ENCODE results near the gene CLEC1B. TPM values are rescaled to one million over a fixed set of nuclear protein-coding genes. Genes with fewer than 3 reads are reported as not detected.

CLEC1B gene
- total RNA-seq, 3 donors from 2014 or later, result not detected

GRCh38 chr12:10021342-10021741 is 22.4 kb upstream of the CLEC1B start:
- Histone ChIP-seq H3K27ac (no peak overlapping the region), H3K4me3 (no peak overlapping the region), H3K27me3 (no peaks in the 10 kb centered on the region), H3K4me1 (no peaks in the 10 kb centered on the region), H3K9me3 (no peaks in the 10 kb centered on the region), H3K36me3 (no peaks in the 10 kb centered on the region)
- no peak for DNase-seq (ENCODE audit: low spot score in 2 of 2)
- intact Hi-C loops (cut with DNase I; ENCODE audit: low total_unique reads), result no loop called here
- TF ChIP-seq POLR2AphosphoS5 (IDR thresholded peaks at IDR 0.05) (no peak), CTCF (IDR thresholded peaks at IDR 0.05) (no peak), POLR2A (IDR thresholded peaks at IDR 0.05) (no peak)

- no peaks in the 10 kb centered on the region for H3K4me1 ChIP-seq
- TF ChIP-seq POLR2A (IDR thresholded peaks at IDR 0.05) (no peak), POLR2AphosphoS5 (IDR thresholded peaks at IDR 0.05) (no peak), CTCF (IDR thresholded peaks at IDR 0.05) (no peak)
- no peak overlapping the region for H3K27ac ChIP-seq
- no peak for DNase-seq (ENCODE audit: low spot score in 2 of 2)
- H3K27me3 ChIP-seq, result no peaks in the 10 kb centered on the region
- H3K36me3 ChIP-seq, result no peaks in the 10 kb centered on the region
- no peaks in the 10 kb centered on the region for H3K9me3 ChIP-seq
- no peak overlapping the region for H3K4me3 ChIP-seq
- intact Hi-C loops (cut with DNase I; ENCODE audit: low total_unique reads), result no loop called here
These were observed 19.5 kb upstream of the CLEC1B start for GRCh38 chr12:10018386-10018785.

- Histone ChIP-seq H3K27ac (no peak overlapping the region), H3K36me3 (no peaks in the 10 kb centered on the region), H3K27me3 (no peaks in the 10 kb centered on the region), H3K9me3 (no peaks in the 10 kb centered on the region), H3K4me3 (no peak overlapping the region), H3K4me1 (no peaks in the 10 kb centered on the region)
- intact Hi-C loops (cut with DNase I; ENCODE audit: low total_unique reads), result no loop called here
- no peak for DNase-seq (ENCODE audit: low spot score in 2 of 2)
- no peak for TF ChIP-seq POLR2A (IDR thresholded peaks at IDR 0.05)
These were observed 18.0 kb upstream of the CLEC1B start for GRCh38 chr12:10016881-10017280.

GRCh38 chr12:10015450-10015849 is 16.5 kb upstream of the CLEC1B start:
- H3K27ac ChIP-seq, result no peak overlapping the region
- H3K9me3 ChIP-seq, result no peaks in the 10 kb centered on the region
- no peaks in the 10 kb centered on the region for H3K36me3 ChIP-seq
- TF ChIP-seq POLR2A (IDR thresholded peaks at IDR 0.05) (no peak), POLR2AphosphoS5 (IDR thresholded peaks at IDR 0.05) (no peak), CTCF (IDR thresholded peaks at IDR 0.05) (no peak)
- H3K4me3 ChIP-seq, result no peak overlapping the region
- intact Hi-C loops (cut with DNase I; ENCODE audit: low total_unique reads), result no loop called here
- H3K4me1 ChIP-seq, result no peaks in the 10 kb centered on the region
- peaks cover 0 to 3% of the 10 kb centered on the region in 2 donors for H3K27me3 ChIP-seq
- no peak for DNase-seq (ENCODE audit: low spot score in 2 of 2)

GRCh38 chr12:10012630-10013330 is 13.9 kb upstream of the CLEC1B start:
- no peak overlapping the region for H3K27ac ChIP-seq
- H3K4me3 ChIP-seq, result no peak overlapping the region
- DNase-seq (ENCODE audit: low spot score in 2 of 2), result no peak
- TF ChIP-seq CTCF (IDR thresholded peaks at IDR 0.05) (no peak), POLR2A (IDR thresholded peaks at IDR 0.05) (no peak), POLR2AphosphoS5 (IDR thresholded peaks at IDR 0.05) (no peak)
- peaks cover 0 to 3% of the 10 kb centered on the region in 2 donors for H3K27me3 ChIP-seq
- H3K36me3 ChIP-seq, result no peaks in the 10 kb centered on the region
- H3K9me3 ChIP-seq, result no peaks in the 10 kb centered on the region
- intact Hi-C loops (cut with DNase I; ENCODE audit: low total_unique reads), result no loop called here
- H3K4me1 ChIP-seq, result no peaks in the 10 kb centered on the region

Measured in breast epithelium (tissue), 4 donors.